ENCODE results near the gene AIG1. TPM values are rescaled to one million over a fixed set of nuclear protein-coding genes. Genes with fewer than 3 reads are reported as not detected.

AIG1 gene
- total RNA-seq, 2 donors from 2014 or later: 11.9 to 13.5 TPM

GRCh38 chr6:143112084-143112768, 51.5 kb downstream of the AIG1 start:
- no peak for TF ChIP-seq CTCF (IDR thresholded peaks at IDR 0.05)
- no peak for TF ChIP-seq POLR2A (IDR thresholded peaks at IDR 0.05)

GRCh38 chr6:143112837-143113236, 52.1 kb downstream of the AIG1 start:
- ATAC-seq: no peak
- intact Hi-C loops (cut with DNase I): no loop called here
- no peaks in the 10 kb centered on the region for H3K9me3 ChIP-seq
- no peaks in the 10 kb centered on the region for H3K4me1 ChIP-seq
- no peaks in the 10 kb centered on the region for H3K36me3 ChIP-seq (replicated peaks in 1 of 2; ENCODE audit: insufficient read depth in 1 of 2, low read depth in 2 of 2)
- H3K27ac ChIP-seq: no peak overlapping the region
- no peak for DNase-seq
- TF ChIP-seq POLR2A (IDR thresholded peaks at IDR 0.05): no peak
- no peak for TF ChIP-seq CTCF (IDR thresholded peaks at IDR 0.05)
- H3K4me3 ChIP-seq: no peak overlapping the region
- WGBS, 2 donors: 92 to 93% methylated on average over 5 of the region's 5 CpGs
- no peaks in the 10 kb centered on the region for H3K27me3 ChIP-seq

More at GRCh38 chr6:143112084-143112768, 51.5 kb downstream of the AIG1 start:
- Histone ChIP-seq H3K27me3 (no peaks in the 10 kb centered on the region), H3K4me3 (no peak overlapping the region), H3K27ac (no peak overlapping the region), H3K4me1 (no peaks in the 10 kb centered on the region), H3K9me3 (no peaks in the 10 kb centered on the region), H3K36me3 (replicated peaks in 1 of 2; ENCODE audit: insufficient read depth in 1 of 2, low read depth in 2 of 2) (no peaks in the 10 kb centered on the region)
- DNase-seq: no peak
- intact Hi-C loops (cut with DNase I): no loop called here
- WGBS, 2 donors: 79 to 83% methylated on average over 4 of the region's 4 CpGs
- no peak for ATAC-seq

GRCh38 chr6:143115728-143116127, 55.0 kb downstream of the AIG1 start:
- TF ChIP-seq CTCF (IDR thresholded peaks at IDR 0.05): no peak
- TF ChIP-seq POLR2A (IDR thresholded peaks at IDR 0.05): no peak
- intact Hi-C loops (cut with DNase I): no loop called here
- no peak for DNase-seq
- H3K36me3 ChIP-seq (replicated peaks in 1 of 2; ENCODE audit: insufficient read depth in 1 of 2, low read depth in 2 of 2): no peaks in the 10 kb centered on the region
- ATAC-seq: no peak
- H3K9me3 ChIP-seq: peaks cover 0 to 6% (median 0%) of the 10 kb centered on the region in 3 donors
- no peaks in the 10 kb centered on the region for H3K27me3 ChIP-seq
- no peak overlapping the region for H3K27ac ChIP-seq
- no peak overlapping the region for H3K4me3 ChIP-seq
- 64 to 74% methylated on average over 3 of the region's 3 CpGs for WGBS, 2 donors
- no peaks in the 10 kb centered on the region for H3K4me1 ChIP-seq

- TF ChIP-seq POLR2A (IDR thresholded peaks at IDR 0.05) (no peak), CTCF (IDR thresholded peaks at IDR 0.05) (no peak)
- no peaks in the 10 kb centered on the region for H3K27me3 ChIP-seq
- intact Hi-C loops (cut with DNase I): no loop called here
- no peaks in the 10 kb centered on the region for H3K4me1 ChIP-seq
- H3K27ac ChIP-seq: no peak overlapping the region
- DNase-seq (no peak), ATAC-seq (no peak)
- H3K9me3 ChIP-seq: peaks cover 0 to 7% (median 0%) of the 10 kb centered on the region in 3 donors
- no peaks in the 10 kb centered on the region for H3K36me3 ChIP-seq (replicated peaks in 1 of 2; ENCODE audit: insufficient read depth in 1 of 2, low read depth in 2 of 2)
- no peak overlapping the region for H3K4me3 ChIP-seq
- WGBS, 2 donors: 93 to 95% methylated on average over 1 of the region's 1 CpG
Measured at GRCh38 chr6:143117108-143117507, 56.4 kb downstream of the AIG1 start.

- no peak for ATAC-seq
- H3K27ac ChIP-seq: no peak overlapping the region
- H3K36me3 ChIP-seq (replicated peaks in 1 of 2; ENCODE audit: insufficient read depth in 1 of 2, low read depth in 2 of 2): no peaks in the 10 kb centered on the region
- TF ChIP-seq CTCF (IDR thresholded peaks at IDR 0.05) (no peak), POLR2A (IDR thresholded peaks at IDR 0.05) (no peak)
- 96 to 100% methylated on average over 2 of the region's 2 CpGs for WGBS, 2 donors
- H3K27me3 ChIP-seq: no peaks in the 10 kb centered on the region
- no peaks in the 10 kb centered on the region for H3K4me1 ChIP-seq
- no peak overlapping the region for H3K4me3 ChIP-seq
- intact Hi-C loops (cut with DNase I): no loop called here
- DNase-seq: no peak
- peaks cover 0 to 7% (median 0%) of the 10 kb centered on the region in 3 donors for H3K9me3 ChIP-seq
Measured at GRCh38 chr6:143119260-143119659, 58.6 kb downstream of the AIG1 start.

Data from body of pancreas (tissue), 4 donors.